Esophagus squamous epithelium (tissue), 5 donors: ENCODE data around the gene MORC4. TPM values are rescaled to one million over a fixed set of nuclear protein-coding genes. Genes with fewer than 3 reads are reported as not detected.

Experiments
- DNase-seq: peaks from one replicate; lab custom pipeline; 2025; lab: John Stamatoyannopoulos, UW
- H3K27ac ChIP-seq, 4 donors: fragments of 200-600 bp; sonication (generic); one replicate each; pipeline ENCODE4 v1.5.1; 2016 to 2019; ENCODE audit warnings: mild to moderate bottlenecking in 1 of 4
- H3K27me3 ChIP-seq, 4 donors: fragments of 200-600 bp; sonication (generic); 1 replicate in 3 of 4; 2 replicates in 1 of 4; pipeline versions ENCODE4 v1.5.1 to v1.6.0; 2017 to 2021; ENCODE audit warnings: antibody characterized with exemption in 1 of 4
- H3K36me3 ChIP-seq, 3 donors: fragments of 200-600 bp; sonication (generic); one replicate each; pipeline ENCODE4 v1.5.1; 2016 to 2019
- H3K4me1 ChIP-seq, 3 donors: fragments of 200-600 bp; sonication (generic); one replicate each; pipeline ENCODE4 v1.5.1; 2017 to 2019
- H3K4me3 ChIP-seq, 4 donors: fragments of 200-600 bp; sonication (generic); 1 replicate in 3 of 4; 2 replicates in 1 of 4; pipeline ENCODE4 v1.5.1; 2016 to 2019; ENCODE audit warnings: mild to moderate bottlenecking in 2 of 4, moderate library complexity in 1 of 4
- H3K9me3 ChIP-seq, 3 donors: fragments of 200-600 bp; sonication (generic); one replicate each; pipeline ENCODE4 v1.5.1; 2016 to 2019
- POLR2A ChIP-seq, 4 donors: fragments of 450-650 bp; IDR thresholded peaks; one replicate each; pipeline ENCODE4 v1.6.1; 2017; ENCODE audit warnings: antibody characterized with exemption in 4 of 4, mild to moderate bottlenecking in 4 of 4, moderate library complexity in 3 of 4
- WGBS, 2 donors: methylation state at CpG; one replicate each; pipeline ENCODE4 v1.1.5; 2018; 5-methylcytosine and 5-hydroxymethylcytosine counted together
- intact Hi-C: fragments of 100-400 bp; cut with DNase I; formaldehyde crosslinking; loops from one replicate; pipeline ENCODE4 v1.15.0; 2022
- total RNA-seq, 4 donors: library from RNA; depleted of rRNA; stranded (reverse); fragments of >200 nt; gene quantifications; one replicate each; pipeline ENCODE4 v1.1.0, GENCODE V29; 2016
- TF ChIP-seq, protein P1 (sequence below), 6 experiments: fragments of 450-650 bp in 4 of 6; fragments of 200-600 bp in 2 of 6; sonication (generic) in 2 of 6; IDR thresholded peaks; one replicate each; pipeline ENCODE4 v1.5.1; 2016 to 2019; ENCODE audit warnings: antibody characterized with exemption in 6 of 6, mild to moderate bottlenecking in 4 of 6, moderate library complexity in 4 of 6
- donor health status: DM: yes; HTN: yes; CAD: no.

Gene MORC4
- total RNA-seq, 4 donors from 2014 or later, result 12.5 to 22.6 (median 17.2) TPM

DNA sequence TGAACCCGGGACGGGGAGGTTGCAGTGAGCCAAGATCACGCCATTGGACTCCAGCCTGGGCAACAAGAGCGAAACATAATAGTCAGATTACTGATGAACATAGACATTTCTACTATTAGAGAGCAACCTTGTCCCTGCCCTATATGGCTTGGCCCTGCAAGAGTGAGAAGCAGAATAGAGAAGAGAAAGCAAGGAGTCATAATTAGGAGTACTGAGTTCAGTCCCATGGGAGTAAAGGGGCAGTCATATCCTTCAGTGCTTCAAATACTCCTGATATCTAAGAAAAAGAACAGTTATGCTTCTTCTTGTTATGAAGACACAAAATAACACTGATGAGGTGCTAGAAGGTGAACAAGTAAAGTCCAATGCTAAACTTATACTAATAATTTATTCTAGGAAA, 46.0 kb downstream of the MORC4 start:
- intact Hi-C loops, result no loop called here
- Histone ChIP-seq H3K9me3 (no peaks in the 10 kb centered on the region), H3K4me3 (no peak overlapping the region), H3K27me3 (no peaks in the 10 kb centered on the region), H3K27ac (no peak overlapping the region), H3K36me3 (peaks cover 0 to 34% (median 0%) of the 10 kb centered on the region in 3 donors), H3K4me1 (no peaks in the 10 kb centered on the region)
- no peak for TF ChIP-seq POLR2A (IDR thresholded peaks at IDR 0.05)
- TF ChIP-seq, protein P1, sequence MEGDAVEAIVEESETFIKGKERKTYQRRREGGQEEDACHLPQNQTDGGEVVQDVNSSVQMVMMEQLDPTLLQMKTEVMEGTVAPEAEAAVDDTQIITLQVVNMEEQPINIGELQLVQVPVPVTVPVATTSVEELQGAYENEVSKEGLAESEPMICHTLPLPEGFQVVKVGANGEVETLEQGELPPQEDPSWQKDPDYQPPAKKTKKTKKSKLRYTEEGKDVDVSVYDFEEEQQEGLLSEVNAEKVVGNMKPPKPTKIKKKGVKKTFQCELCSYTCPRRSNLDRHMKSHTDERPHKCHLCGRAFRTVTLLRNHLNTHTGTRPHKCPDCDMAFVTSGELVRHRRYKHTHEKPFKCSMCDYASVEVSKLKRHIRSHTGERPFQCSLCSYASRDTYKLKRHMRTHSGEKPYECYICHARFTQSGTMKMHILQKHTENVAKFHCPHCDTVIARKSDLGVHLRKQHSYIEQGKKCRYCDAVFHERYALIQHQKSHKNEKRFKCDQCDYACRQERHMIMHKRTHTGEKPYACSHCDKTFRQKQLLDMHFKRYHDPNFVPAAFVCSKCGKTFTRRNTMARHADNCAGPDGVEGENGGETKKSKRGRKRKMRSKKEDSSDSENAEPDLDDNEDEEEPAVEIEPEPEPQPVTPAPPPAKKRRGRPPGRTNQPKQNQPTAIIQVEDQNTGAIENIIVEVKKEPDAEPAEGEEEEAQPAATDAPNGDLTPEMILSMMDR (IDR thresholded peaks at IDR 0.05), result no peak
- 93 to 100% methylated on average over 1 to 4 of the region's 4 CpGs for WGBS, 2 donors
- DNase-seq, result no peak

DNA sequence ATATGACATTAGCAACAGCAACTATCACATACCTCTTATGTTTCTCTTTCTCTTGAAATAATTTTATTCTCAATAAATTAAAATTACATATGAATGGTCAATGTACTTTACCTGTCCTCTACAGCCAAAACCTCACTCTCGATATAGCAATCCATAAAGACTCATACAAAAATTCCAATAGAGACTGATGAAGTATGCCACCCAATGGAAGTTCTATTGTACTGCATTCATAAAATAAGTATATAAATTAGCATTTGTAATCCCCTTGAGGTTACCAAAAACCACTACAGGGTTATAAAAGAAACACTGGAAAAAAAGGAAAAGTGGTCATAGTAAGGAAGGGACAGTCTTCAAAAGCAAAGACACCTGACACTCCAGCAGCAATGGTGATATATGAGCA, 47.0 kb downstream of the MORC4 start:
- Histone ChIP-seq H3K27me3 (no peaks in the 10 kb centered on the region), H3K4me3 (no peak overlapping the region), H3K4me1 (no peaks in the 10 kb centered on the region), H3K9me3 (no peaks in the 10 kb centered on the region), H3K36me3 (peaks cover 0 to 34% (median 0%) of the 10 kb centered on the region in 3 donors), H3K27ac (no peak overlapping the region)
- TF ChIP-seq, protein P1 (IDR thresholded peaks at IDR 0.05), result peak in 4 of 6 experiments; percentile 7 to 43 (median 29)
- no peak for TF ChIP-seq POLR2A (IDR thresholded peaks at IDR 0.05)
- intact Hi-C loops, result no loop called here
- WGBS, 2 donors, result 24 to 44% methylated on average over 1 of the region's 1 CpG
- DNase-seq, result no peak

DNA sequence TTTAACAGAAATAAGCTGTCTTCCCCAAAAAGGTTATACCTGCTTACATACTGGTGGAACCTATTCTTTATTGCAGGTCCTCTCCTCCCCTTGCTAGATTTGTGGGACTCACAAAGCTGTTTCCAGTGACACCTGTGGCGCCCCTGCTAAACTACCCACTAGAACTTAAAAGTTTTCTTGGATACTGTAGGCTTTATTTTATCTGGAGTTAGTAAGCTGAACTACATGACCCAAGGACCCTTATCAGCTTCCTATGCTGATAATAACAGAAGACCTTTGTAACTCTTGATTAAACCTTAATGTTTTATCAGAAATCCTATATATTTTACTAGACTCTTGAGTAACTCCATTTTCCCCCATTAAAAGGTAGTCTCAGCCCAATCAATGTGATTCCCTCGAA, 47.5 kb downstream of the MORC4 start:
- Histone ChIP-seq H3K4me3 (no peak overlapping the region), H3K9me3 (no peaks in the 10 kb centered on the region), H3K4me1 (no peaks in the 10 kb centered on the region), H3K36me3 (peaks cover 0 to 34% (median 0%) of the 10 kb centered on the region in 3 donors), H3K27me3 (no peaks in the 10 kb centered on the region), H3K27ac (no peak overlapping the region)
- intact Hi-C loops, result no loop called here
- DNase-seq, result no peak
- TF ChIP-seq, protein P1 (IDR thresholded peaks at IDR 0.05), result no peak
- TF ChIP-seq POLR2A (IDR thresholded peaks at IDR 0.05), result no peak
- 75 to 85% methylated on average over 1 to 2 of the region's 2 CpGs for WGBS, 2 donors

DNA sequence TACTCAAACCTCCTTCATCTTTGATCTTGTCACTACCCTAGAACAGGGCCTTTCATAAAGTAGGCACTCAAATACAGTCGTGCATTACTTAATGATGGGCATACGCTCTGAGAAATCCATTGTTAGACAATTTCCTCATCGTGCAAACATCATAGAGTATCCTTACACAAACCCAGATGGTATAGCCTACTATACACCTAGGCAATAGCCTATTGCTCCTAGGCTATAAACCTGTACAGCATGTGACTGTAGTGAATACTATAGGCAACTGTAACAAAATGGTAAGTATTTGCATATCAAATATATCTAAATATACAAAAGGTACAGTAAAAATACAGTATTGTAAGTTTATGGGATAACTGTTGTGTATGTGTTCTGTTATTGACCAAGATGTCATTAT, 47.9 kb downstream of the MORC4 start:
- Histone ChIP-seq H3K36me3 (peaks cover 0 to 34% (median 0%) of the 10 kb centered on the region in 3 donors), H3K27me3 (no peaks in the 10 kb centered on the region), H3K27ac (no peak overlapping the region), H3K4me1 (no peaks in the 10 kb centered on the region), H3K9me3 (no peaks in the 10 kb centered on the region), H3K4me3 (no peak overlapping the region)
- intact Hi-C loops, result no loop called here
- TF ChIP-seq, protein P1 (IDR thresholded peaks at IDR 0.05), result no peak
- TF ChIP-seq POLR2A (IDR thresholded peaks at IDR 0.05), result no peak
- no peak for DNase-seq
- WGBS, 2 donors, result 76 to 79% methylated on average over 3 of the region's 3 CpGs

DNA sequence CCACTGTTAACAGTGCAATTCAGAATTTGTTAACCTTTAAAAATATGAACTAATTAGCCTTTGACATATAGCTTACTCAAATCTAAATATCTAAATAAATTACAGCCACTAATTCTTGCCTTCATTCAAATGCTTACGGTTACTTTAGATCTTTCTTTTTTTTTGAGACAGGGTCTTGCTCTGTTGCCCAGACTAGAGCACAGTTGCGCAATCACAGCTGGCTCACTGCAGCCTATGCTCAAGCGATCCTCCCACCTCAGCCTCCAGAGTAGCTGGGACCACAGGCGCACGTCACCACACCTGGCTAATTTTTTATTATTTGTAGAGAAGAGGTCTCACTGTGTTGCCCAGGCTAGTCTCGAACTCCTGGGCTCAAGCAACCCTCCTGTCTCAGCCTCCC, 48.8 kb downstream of the MORC4 start:
- DNase-seq, result no peak
- Histone ChIP-seq H3K4me3 (no peak overlapping the region), H3K27ac (no peak overlapping the region), H3K27me3 (no peaks in the 10 kb centered on the region), H3K9me3 (no peaks in the 10 kb centered on the region), H3K4me1 (no peaks in the 10 kb centered on the region), H3K36me3 (peaks cover 0 to 28% (median 0%) of the 10 kb centered on the region in 3 donors)
- TF ChIP-seq, protein P1 (IDR thresholded peaks at IDR 0.05), result no peak
- no peak for TF ChIP-seq POLR2A (IDR thresholded peaks at IDR 0.05)
- 67 to 78% methylated on average over 1 to 6 of the region's 6 CpGs for WGBS, 2 donors
- intact Hi-C loops, result no loop called here
